Coronary artery (tissue), 2 donors: ENCODE measurements around the gene BANF2.

ENCODE experiments used
- DNase-seq: peaks from one replicate; pipeline ENCODE4 v3.0.0-alpha.2; 2017; ENCODE audit warnings: low spot score
- H3K27ac ChIP-seq, 2 donors: fragments of 200-600 bp; sonication (generic); one replicate each; pipeline ENCODE4 v1.5.1; 2016 to 2019
- H3K4me3 ChIP-seq: fragments of 200-600 bp; sonication (generic); 2 replicates; pipeline ENCODE4 v1.5.1; 2016; ENCODE audit warnings: mild to moderate bottlenecking, moderate library complexity
- TF ChIP-seq, protein P1 (sequence below): fragments of 200-600 bp; sonication (generic); IDR thresholded peaks from one replicate; pipeline ENCODE4 v1.5.1; 2019; ENCODE audit warnings: antibody characterized with exemption

BANF2 gene

DNA sequence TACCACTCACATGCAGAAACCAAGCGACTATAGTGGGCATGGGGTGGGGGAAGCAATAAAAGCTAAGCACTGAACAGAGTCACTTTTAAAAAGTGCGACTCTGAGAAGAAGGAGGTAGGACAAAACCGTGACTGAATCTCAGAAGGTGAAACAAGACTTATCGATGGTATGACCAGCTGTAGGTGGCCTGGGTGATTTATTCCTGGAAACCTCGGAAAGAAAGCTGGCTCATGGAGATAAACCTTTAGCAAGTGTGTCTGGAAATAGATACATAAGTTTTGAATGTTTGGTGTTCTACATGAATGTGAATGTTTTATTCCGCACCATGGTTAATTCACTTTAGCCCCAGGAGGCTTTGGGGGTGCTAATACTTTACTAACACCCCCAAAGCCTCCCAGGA lies 43.9 kb downstream of the BANF2 start:
- TF ChIP-seq, protein P1, sequence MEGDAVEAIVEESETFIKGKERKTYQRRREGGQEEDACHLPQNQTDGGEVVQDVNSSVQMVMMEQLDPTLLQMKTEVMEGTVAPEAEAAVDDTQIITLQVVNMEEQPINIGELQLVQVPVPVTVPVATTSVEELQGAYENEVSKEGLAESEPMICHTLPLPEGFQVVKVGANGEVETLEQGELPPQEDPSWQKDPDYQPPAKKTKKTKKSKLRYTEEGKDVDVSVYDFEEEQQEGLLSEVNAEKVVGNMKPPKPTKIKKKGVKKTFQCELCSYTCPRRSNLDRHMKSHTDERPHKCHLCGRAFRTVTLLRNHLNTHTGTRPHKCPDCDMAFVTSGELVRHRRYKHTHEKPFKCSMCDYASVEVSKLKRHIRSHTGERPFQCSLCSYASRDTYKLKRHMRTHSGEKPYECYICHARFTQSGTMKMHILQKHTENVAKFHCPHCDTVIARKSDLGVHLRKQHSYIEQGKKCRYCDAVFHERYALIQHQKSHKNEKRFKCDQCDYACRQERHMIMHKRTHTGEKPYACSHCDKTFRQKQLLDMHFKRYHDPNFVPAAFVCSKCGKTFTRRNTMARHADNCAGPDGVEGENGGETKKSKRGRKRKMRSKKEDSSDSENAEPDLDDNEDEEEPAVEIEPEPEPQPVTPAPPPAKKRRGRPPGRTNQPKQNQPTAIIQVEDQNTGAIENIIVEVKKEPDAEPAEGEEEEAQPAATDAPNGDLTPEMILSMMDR, result no peak
- Histone ChIP-seq H3K27ac (no peak overlapping the region), H3K4me3 (no peak overlapping the region)
- DNase-seq, result no peak

DNA sequence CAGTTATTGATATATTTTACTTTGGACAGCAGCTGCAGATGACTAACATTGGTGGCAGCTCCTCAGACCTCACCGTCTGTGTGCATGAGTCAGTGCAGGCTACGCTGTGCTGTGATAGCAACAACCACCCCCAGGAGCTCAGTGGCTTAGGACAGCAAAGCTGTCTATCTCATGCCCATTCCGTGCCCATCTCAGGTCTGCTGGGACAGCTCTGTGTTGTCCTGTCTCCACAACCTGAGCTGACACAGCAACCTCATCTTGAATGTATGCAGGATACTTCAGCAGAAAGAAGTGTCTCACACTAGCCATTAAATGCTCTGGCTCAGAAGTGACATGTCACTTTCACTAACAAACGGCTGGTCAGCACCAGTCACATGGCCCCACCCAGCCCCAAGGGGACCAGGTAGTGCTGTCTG lies 47.7 kb downstream of the BANF2 start:
- TF ChIP-seq, protein P1, result no peak
- Histone ChIP-seq H3K4me3 (no peak overlapping the region), H3K27ac (no peak overlapping the region)
- DNase-seq, result no peak

DNA sequence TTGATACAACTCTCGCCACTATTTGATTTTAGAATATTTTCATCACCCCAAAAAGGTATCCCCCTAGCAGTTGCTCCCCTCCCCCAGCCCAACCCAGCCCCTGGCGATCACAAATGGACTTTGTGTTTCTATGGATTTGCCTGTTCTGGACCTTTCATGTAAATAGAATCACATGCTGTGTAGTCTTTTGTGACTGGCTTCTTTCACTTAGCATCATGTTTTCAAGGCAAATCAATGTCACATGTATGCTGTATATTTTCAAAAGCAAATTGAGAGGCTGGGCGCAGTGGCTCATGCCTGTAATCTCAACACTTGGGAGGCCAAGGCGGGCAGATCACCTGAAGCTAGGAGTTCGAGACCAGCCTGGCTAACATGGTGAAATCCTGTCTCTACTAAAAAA lies 48.5 kb downstream of the BANF2 start:
- no peak overlapping the region for H3K4me3 ChIP-seq
- no peak overlapping the region for H3K27ac ChIP-seq
- TF ChIP-seq, protein P1, result no peak
- DNase-seq, result no peak

DNA sequence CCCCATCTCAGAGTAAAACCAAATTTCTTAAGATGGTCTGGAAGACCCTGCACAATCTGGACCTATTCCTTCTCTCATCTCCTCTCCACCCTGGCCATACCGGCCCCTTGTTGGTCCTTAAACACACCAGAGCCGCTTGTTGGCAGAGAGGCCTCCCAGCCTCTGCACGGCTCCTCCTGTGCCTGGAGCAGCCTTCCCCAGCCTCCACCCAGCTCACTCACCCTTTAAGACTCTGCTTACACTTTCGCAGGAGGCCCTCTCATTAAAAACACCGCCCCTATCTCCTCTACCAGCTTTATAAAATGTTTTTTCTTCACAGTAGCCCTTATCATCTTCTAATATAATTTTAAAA lies 49.8 kb downstream of the BANF2 start:
- no peak for DNase-seq
- no peak overlapping the region for H3K27ac ChIP-seq
- H3K4me3 ChIP-seq, result no peak overlapping the region
- TF ChIP-seq, protein P1, result no peak

DNA sequence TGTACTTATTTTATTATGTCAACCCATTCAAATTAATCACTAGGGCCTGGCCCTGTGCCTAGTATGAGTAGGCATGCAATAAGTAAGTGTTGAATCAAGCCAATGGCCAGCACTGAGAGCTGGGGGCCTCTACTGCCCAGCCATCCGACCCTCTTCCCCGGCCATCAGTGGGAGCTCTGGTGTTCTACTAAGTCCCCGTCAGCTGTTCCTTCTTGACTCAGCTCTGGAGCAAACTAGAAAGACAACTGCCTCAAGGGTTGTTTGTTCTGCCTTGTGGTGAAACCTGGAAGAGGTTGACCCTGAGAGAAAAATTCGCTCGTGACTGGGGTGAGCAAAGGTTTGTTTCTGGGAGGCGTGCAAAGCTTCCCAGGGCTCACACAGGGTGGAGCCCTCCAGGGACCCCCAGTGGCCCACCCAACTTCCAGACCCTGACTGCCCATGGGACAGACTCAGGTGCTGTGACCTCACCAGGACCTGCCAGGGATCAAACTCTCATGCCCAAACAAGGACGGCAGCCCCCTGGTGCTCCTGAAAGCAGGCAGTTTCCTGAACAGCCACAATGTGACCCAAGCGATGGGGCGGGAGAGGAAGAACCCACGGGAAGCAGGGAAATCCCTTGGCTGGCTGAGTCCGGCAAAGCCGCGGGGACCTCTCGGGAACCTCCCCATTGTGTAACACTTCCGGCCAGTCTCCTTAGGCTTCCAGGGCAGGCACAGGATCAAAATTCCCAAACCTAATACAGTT lies 50.4 kb downstream of the BANF2 start:
- DNase-seq, result no peak
- H3K4me3 ChIP-seq, result no peak overlapping the region
- TF ChIP-seq, protein P1, result no peak
- H3K27ac ChIP-seq, result no peak overlapping the region

DNA sequence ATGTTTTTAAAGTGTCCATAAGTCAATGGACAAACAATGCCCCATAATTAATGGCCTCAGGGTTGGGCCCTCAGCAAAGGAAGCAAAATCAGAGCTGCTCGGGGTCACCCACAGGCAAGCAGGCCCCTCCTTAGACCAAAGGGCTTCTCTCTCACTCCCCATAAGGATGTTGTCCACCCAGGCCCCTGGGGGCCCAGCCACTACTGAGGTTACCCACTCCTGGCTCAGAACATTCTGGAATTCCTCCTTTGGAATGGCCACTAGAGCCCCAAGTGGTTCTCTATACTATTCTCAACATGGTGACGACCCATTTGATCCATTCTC lies 50.9 kb downstream of the BANF2 start:
- DNase-seq, result no peak
- H3K4me3 ChIP-seq, result no peak overlapping the region
- TF ChIP-seq, protein P1, result no peak
- no peak overlapping the region for H3K27ac ChIP-seq

DNA sequence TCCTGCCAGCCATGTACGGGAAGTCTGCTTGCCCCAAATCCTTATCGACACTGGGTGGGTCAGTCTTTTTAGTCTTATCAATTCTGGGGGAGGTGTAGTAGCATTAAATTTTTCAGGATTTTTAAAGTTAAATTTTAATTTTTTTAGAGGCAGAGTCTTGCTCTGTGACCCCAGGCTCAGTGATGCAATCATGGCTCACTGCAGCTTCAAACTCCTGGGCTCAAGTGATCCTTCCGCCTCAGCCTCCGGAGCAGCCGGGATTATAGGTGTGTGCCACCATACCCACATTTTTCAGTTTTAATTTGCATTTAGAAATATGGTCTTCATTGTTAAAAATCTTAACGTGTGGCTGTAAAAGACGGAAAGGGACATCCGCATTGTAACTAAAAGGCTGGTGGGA lies 51.9 kb downstream of the BANF2 start:
- DNase-seq, result no peak

More for the DNA sequence above, 51.9 kb downstream of the BANF2 start:
- TF ChIP-seq, protein P1, result no peak
- H3K27ac ChIP-seq, result no peak overlapping the region
- H3K4me3 ChIP-seq, result no peak overlapping the region
